GM19463 (cell line): ENCODE results near the gene ETV2.
"Not testable (repeated sequence)": the region's sequence is repeated elsewhere in the genome, so short reads cannot be mapped to it uniquely, and the experiment has no call there.

ENCODE experiments used
- ATAC-seq: cut with Tn5 transposase; IDR thresholded peaks from one replicate; pipeline ENCODE4 v1.9.1; 2021; ENCODE audit warnings: mild to moderate bottlenecking, moderate library complexity; ENCODE audit not compliant: unreplicated experiment

Gene ETV2

DNA sequence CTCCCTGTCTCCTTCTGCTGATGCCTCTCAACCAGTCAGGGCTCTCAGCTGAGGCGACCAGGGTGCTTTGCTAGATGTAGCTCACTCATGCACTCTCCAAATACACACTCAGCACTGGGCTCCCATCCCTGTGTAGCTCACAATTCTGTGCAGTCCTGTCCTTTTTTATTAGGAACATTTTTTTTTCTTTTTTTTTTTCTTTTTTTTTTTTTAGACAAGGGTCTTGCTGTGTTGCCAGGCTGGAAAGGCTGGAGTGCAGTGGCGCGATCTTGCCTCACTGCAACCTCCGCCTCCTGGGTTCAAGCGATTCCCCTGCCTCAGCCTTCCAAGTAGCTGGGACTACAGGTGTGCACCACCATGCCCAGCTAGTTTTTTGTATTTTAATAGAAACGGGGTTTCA, 13.3 kb downstream of the ETV2 start:
- ATAC-seq = not testable (repeated sequence)

DNA sequence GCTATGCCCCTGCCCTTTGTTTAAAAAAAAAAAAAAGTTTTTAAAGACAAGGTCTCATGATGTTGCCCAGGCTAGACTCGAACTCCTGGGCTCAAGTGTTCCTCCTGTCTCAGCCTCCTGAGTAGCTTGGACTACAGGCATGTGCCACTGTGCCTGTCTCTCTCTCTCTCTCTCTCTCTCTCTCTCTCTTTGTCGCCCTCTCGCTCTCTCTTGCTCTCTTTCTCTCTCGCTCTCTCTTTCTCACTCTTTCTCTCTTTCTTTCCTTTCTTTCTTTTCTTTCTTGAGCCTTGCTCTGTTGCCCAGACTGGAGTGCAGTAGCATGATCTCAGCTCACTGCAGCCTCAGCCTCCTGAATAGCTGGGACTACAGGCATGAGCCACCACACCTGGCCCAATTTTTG, 14.1 kb downstream of the ETV2 start:
- no peak for ATAC-seq

DNA sequence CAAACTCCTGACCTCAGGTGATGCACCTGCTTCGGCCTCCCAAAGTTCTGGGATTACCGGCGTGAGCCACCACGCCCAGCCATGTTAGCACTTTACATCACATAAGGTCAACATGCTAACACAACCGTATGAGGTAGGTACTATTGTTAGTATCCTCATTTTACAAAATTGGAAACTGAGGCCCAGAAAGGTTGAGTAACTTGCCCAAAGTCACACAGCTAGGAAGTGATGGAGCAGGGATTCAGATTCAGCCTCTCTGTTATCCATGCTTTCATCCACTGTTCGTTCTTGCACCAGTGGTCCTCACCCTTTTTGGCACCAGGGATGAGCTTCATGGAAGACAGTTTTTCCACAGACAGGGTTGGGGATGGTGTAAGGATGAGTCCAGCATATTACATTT, 15.2 kb downstream of the ETV2 start:
- ATAC-seq = no peak

DNA sequence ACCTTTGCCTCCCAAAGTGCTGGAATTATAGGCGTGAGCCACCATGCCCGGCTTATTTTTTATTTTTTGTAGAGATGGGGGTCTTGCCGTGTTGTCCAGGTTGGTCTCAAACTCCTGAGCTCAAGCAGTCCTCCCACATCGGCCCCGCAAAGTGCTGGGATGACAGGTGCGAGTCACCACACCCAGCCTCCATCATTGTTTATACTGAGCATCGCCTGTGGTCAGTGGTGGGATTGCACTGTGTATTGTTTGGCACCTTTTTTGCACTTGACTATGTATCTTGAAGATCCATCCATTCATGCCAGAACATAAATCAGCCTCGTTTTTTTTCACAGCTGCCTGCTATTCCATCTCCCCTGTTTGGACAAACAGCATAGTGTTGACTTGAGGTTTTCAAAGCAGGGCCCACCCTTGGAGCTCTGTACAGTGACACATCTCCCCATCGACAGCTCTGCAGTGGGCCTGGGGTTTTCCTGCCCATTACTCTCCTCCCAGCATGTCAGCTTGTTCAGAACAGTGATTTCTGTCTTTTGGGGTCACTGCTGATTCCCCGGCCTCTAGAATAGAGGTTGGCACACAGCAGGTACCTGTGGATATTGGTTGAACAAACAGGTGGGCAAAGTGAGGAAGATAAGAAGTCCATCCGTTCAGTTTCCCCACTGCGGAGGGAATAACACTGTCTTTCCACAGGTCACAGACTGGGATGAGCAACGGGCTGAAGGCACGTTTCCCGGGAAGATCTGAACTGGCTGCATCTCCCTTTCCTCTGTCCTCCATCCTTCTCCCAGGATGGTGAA, 16.6 kb downstream of the ETV2 start:
- no peak for ATAC-seq

DNA sequence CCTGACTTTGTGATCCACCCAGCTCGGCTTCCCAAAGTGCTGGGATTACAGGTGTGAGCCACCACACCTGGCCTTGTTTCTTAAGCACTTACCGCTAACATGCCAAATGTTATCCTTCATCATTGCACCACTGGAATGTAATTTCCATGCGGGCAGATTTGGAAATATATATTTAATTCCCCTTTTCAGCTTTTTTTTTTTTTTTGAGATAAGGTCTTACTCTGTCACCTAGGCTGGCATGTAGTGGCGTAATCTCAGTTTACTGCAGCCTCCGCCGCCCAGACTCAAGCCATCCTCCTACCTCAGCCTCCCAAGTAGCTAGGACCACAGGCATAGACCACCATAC, 20.4 kb downstream of the ETV2 start:
- no peak for ATAC-seq

DNA sequence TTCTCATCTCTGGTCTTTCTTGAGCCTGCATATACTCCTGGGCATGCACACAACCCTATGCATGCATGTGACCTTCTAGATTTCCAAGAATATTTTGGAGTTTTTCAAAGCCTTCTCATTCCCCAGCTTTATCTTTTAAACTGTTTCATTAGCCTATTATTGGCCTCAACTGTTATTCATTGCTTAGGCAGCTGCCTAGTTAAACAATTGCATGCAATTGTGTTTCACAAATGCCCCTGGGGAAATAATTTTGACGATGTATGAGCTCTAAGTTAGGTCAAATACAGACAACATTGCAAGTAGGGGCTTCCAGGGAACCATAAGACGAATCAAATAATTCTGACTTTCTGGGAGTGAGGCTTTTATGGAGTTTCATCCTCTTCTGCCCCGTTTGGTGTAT, 22.4 kb downstream of the ETV2 start:
- no peak for ATAC-seq

DNA sequence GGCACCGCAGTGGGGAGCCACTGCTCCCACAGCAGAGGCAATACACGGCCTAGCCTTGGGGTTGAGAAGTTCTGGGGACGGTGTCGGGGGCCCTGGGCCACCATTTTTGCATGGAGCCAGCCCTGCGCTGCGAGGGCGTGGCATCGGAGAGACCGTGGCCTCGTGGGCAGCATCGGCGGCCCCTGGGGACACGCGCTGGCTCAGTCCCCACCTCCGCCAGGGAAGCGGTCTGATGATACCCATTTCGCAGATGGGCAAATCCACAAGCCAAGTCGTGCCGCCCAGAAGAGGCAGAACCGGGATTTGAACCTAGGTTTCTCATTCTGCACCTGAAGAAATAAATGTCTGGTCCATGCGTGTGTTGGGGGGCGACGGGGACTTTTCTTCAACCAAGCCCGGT, 23.6 kb downstream of the ETV2 start:
- no peak for ATAC-seq

DNA sequence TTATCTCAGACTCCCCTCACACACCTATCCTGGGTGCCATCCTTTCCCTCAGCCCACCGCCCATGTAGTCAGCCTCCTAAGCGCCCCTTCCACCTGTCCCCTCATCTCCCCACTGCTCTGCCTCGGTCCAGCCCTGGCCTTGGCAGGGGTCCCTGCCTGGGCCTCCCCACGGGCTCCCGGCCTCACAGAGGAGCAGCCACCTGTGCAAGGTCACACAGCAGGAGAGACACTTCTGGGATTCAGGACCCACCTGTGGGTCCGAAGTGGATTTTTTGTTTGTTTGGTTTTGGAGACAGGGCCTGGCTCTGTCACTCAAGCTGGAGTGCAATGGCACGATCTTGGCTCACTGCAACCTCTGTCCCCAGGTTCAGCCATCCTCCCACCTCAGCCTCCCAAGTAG, 24.1 kb downstream of the ETV2 start:
- ATAC-seq = no peak

DNA sequence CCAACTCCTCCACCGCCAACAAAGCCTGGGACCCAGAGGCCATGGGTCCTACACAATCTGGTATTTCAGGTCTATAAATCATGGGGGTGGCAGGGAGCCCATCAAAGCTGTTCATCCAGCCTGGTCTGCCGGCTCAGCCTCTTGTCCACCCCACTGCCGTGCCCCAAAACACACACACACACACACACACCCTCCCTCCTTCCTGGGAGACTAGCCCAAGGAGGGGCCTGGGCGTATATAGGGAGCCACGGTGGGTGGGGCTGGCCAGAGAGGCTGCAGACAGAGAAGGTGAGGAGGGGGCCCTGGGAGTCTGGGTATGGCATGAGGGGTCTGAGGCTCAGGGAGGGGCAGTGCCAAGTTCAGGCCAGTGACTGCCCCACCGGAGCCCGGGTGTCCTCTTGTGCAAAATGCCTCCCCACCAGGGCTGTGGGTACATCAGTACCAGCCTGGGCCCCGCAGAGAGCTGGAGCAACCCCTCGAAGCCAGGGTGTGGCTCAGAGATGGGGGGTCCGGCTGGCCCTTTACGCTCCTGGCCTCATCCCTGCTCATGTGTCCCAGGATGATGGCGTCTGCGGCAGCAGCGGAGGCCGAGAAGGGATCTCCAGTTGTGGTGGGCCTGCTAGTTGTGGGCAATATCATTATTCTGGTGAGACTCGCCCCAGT, 24.8 kb downstream of the ETV2 start, which contains the start of gene UPK1A:
Gene UPK1A (plus strand): TSS at position 267 of the 663 bp plus-strand sequence. CDS start 296 bp downstream, at position 563.
- ATAC-seq = no peak

DNA sequence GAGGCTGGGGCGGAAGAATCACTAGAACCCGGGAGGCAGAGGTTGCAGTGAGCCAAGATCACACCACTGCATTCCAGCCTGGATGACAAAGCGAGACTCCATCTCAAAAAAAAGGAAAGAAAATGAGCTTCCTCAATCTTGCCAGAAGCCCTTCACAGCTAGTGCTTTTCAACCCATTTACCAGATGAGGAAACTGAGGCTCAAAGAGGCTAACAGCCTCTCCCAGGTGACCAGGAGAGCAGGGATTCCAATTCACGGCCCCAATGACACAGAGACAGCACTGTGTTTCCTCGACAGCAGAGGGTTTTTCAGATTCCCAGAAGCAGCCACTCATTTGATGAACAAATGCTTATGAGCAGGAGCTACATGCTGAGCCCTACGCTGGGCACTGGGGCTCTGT, 28.0 kb downstream of the ETV2 start:
- ATAC-seq = no peak

DNA sequence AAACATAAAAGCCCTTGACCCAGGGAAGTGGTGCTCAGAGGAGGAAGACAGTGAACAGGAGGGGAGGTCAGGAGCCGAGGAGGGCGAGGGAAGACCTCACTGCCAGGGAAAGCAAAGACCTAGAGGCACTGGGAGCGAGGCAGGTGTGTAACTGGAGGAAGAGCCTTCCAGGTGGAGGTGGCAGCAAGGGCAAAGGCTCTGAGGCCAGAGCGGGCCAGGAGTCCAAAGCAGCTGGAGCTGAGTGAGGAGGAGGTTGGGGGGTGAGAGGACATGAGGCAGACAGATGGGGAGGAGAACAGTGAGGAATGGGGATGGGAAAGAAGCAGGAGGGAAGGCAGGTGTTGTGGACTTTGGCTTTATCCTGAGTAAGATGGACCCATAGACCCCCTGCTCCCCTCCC, 28.4 kb downstream of the ETV2 start:
- ATAC-seq = no peak

DNA sequence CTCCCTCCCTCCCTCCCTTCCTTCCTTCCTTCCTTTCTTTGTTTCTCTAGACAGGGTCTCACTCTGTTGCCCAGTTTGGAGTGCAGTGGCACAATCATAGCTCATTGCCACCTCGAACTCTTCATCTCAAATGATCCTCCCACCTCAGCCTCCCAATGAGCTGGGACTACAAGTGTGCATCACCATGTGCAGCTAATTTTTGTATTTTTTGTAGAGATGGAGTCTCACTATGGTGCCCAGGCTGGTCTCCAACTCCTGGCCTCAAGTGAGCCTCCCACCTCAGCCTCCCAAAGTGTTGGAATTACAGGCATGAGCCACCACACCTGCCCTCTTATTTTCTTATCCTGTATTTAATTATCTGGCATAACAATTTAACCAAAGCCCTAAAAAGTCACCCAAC, 29.1 kb downstream of the ETV2 start:
- no peak for ATAC-seq

DNA sequence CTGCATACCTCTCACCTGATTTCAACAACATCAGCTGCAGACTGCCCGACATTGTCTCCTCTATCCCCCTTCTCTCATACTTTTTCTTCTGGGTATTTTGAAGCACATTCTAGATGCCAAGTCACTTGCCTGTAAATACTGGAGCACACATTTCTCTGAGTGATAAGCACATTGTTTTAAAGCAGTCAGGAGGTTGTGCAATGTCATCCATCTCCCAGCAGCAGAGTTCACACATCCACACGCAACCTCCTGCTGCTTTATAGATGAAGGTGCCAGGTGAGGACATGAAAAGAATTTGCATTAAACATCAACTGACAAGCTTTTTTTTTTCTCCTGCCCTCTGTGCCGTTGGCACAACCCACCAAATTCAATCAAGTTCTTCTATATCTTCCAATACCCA, 30.3 kb downstream of the ETV2 start:
- no peak for ATAC-seq

DNA sequence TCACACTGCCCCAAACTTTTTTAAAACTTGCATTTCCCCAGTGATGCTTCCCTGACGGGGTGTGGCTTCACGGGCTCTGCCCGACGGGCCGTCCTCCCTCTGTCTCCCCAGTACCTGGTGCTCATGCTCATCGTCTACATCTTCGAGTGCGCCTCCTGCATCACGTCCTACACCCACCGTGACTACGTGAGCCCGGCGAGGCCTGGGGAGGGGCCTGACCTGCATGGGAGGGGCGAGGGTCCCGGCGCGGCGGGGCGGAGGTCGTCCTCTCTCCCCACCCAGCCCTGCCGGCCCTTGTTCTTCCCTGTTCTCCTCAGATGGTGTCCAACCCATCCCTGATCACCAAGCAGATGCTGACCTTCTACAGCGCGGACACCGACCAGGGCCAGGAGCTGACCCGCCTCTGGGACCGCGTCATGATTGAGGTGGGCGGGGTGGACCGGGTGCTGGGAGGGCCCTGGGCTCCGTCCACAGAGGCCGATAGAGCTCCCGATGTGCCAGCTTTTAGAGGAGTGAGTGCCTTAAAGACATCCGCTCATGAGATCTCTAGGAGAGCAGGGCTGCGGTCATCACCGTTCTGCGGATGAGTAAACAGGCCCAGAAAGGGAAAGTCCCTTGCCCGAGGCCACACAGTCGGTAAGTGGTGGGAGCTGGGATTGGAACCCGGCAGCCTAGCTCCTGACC, 31.7 kb downstream of the ETV2 start:
- no peak for ATAC-seq

DNA sequence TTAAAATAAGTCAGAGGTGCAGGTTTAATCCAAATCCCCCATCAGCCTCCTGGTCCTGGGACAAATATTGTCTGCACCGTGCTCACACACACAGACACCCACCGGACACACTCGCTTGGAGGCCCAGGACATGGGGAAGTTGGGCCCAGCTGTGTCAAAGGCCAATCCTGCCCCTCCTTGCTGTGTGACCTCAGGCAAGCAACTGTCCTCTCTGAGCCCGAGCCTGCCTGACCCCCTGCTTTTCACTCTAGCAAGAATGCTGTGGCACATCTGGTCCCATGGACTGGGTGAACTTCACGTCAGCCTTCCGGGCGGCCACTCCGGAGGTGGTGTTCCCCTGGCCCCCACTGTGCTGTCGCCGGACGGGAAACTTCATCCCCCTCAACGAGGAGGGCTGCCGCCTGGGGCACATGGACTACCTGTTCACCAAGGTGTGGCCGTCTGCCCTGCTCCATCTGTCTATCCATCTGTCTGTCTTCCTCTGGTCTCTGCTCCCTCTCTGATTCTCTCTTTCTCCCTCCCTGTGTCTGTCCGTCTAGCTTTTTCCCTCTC, 34.1 kb downstream of the ETV2 start:
- no peak for ATAC-seq

DNA sequence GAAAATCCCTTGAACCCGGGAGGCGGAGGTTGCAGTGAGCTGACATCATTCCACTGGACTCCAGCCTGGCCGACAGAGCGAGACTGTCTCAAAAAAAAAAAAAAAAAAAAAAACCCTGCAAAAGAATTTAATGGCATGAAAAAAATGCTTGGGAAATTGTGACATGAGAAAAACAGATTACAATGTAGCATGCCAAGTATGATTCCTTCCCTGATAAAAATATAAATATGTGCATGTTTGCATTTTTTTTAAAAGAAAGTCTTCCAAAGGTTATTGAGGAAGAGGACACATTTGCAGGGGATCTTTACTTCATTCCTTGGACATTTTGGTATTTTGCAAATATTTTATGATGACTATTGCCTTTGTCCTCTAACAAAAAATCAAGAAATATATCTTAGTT, 48.3 kb downstream of the ETV2 start:
- no peak for ATAC-seq

DNA sequence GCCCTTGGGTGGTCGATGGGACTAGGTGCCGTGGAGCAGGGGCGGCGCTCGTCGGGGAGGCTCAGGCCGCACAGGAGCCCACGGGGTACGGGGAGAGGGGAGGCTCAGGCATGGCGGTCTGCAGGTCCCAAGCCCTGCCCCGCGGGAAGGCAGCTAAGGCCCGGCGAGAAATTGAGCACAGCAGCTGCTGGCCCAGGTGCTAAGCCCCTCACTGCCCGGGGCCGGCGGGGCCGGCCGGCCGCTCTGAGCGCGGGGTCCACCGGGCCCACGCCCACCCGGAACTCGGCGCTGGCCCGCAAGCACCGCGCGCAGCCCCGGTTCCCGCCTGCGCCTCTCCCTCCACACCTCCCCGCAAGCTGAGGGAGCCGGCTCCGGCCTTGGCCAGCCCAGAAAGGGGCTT, 49.6 kb downstream of the ETV2 start:
- ATAC-seq = not testable (repeated sequence)

DNA sequence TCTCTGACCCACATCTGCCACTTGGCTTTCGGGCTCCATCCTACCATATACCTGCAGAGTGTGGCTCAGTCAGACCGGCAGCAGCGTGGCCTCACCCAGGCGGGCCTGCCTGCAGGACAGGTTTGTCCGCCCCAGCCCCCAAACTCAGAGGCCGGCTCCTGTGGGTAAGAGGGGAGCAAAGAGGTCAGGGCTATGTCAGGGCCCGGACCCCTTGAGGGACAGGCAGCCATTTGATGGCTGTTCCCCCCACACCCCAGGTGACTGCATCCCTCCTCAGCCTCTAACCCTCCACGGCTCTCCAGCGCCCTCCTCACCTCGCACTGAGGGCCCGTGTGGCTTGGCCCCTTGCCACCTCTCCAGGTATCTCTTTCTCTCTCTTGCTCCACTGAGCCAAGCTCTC, 50.5 kb downstream of the ETV2 start:
- no peak for ATAC-seq

DNA sequence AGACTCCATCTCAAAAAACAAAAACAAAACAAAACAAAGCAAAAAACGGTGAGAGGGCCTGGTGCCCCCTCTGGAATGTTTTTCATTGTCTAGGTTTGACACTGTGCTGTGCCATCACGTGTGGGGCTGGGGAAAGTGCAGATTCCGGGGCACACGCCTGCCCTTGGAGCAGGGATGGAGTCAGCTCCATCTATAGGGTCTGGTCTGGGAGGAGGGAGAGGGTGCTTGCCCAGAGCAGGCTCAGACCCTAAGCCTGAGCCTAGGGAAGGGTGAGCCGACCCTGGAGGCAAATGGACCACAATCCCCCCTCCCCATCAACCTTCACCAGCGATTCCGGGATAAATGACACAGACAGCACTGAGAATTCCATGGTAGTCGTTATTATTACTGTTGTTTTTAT, 51.9 kb downstream of the ETV2 start:
- ATAC-seq = no peak

DNA sequence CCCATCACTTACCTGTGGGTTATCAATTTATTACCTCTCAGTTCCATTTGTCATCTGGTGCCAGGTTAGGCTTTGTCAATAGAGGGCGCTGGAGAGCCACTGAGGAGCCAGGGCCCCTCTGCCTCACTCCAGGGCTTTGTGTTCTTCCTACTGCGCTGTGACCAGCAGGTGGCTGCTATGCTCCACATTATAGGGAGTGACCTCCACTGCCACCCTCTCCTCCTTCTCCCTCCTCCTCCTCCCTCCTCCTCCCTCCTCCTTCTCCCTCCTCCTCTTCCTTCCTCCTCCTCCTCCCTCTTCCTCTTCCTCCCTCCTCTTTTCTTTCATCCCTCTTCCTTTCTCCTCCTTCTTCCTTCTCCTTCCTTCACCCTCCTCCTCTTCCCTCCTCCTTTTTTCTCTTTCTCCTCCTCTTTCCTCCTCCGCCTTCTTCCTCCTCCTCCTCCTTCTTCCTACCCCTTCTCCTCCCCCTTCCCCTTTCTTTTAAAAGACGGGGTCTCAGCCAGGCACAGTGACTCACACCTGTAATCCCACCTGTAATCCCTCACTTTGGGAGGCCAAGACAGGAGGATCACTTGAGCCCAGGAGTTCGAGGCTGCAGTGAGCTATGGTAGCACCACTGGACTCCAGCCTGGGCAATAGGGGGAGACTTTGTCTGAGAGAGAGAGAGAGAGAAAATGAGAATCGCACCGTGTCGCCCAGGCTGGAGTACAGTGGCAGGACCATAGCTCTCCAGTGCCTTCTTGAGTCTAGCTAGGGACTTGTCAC, 52.5 kb downstream of the ETV2 start:
- ATAC-seq = peak; percentile 69
